Jurkat, Clone E6-1 (cell line): ENCODE results near the gene HTT.

Source experiments
- DNase-seq: peaks from one replicate; pipeline ENCODE4 v3.0.0-alpha.2; 2011; ENCODE audit warnings: low read depth, low spot score
- H3K4me3 ChIP-seq: 2 replicates; pipeline ENCODE4 v1.5.1; 2011; ENCODE audit warnings: mild to moderate bottlenecking, low read length, control low read depth, moderate library complexity

The HTT gene

GRCh38 chr4:3267576-3268394, 193.3 kb downstream of the HTT start:
- H3K4me3 ChIP-seq = no peak overlapping the region
- no peak for DNase-seq

- DNase-seq = no peak
- no peak overlapping the region for H3K4me3 ChIP-seq
Observed at GRCh38 chr4:3268395-3269104, 194.1 kb downstream of the HTT start.

DNA sequence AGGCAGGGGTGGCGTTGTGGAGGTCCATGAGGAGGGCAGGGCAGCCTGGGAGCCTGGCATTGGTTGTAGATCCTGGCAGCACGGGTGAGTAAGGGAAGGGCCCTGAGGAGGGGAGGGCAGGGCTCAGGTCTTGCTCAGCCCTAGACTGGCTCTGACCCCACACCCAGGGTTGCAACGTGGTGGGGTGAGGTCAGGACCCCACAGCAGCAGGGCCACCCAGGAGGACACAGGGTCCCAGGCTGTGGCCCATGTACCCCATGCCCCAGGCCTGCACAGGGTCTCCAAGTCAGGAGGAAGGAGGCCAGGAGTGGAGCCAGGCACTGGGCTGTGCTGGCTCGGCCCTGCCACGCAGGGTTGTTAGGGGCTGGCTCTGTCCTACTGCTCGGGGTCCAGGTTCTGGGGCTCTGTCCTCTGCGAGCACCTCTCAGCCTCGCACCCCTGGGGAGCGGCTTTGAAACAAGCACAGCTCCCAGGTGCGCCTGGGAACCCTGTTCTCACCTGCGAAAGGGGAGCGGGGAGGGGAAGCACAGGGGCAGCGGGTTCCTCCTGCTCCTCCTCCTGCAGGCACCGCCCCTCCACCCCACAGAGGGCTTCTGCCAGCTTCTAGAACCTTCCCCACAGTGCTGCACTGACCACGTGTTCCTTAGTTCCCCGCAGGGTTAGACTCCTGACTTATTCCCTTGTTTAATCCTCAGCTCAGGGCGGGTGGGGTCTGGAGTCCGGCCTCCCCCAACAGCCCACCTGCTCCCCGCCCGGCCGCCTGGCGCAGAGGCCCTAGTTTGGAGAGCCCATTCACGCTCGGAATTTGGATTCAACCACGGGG, 194.8 kb downstream of the HTT start:
- DNase-seq = no peak
- H3K4me3 ChIP-seq = no peak overlapping the region

GRCh38 chr4:3269991-3270611, 195.6 kb downstream of the HTT start:
- H3K4me3 ChIP-seq = no peak overlapping the region
- no peak for DNase-seq

DNA sequence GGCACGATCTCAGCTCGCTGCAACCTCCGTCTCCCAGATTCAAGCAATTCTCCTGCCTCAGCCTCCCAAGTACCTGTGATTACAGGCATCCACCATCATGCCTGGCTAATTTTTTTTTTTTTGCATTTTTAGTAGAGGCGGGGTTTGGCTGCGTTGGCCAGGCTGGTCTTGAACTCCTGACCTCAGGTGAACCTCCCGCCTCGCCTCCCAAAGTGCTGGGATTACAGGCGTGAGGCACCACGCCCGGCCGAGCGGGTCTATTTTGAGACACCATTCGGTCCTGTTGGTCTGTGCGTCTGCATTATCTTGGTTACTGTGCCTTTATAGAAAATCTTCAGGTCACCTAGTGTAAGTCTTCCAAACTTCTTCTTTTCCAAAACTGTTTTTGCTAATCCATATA, 196.7 kb downstream of the HTT start:
- no peak overlapping the region for H3K4me3 ChIP-seq
- no peak for DNase-seq

- no peak for DNase-seq
- no peak overlapping the region for H3K4me3 ChIP-seq
Observed at GRCh38 chr4:3276986-3277385, 202.5 kb downstream of the HTT start.

DNA sequence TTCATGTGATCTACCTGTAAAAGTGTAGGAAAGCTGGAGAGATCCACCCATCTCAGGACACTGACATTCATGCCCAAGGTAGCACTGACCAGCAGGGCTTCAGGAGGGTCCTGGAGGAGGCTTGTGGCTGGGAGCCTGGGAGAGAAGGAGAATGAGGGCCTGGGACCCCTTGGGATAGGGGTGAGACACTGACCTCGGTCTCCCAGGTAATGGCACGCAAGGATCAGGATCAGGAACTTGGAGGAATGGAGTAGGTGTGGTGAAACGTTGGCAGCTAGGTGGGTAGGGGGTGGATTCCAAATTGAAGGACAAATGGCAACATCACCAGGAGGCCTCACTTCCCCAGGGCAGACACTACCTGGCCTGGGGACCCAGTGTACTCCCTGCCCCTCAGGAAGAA, 206.0 kb downstream of the HTT start:
- H3K4me3 ChIP-seq = no peak overlapping the region
- DNase-seq = no peak

DNA sequence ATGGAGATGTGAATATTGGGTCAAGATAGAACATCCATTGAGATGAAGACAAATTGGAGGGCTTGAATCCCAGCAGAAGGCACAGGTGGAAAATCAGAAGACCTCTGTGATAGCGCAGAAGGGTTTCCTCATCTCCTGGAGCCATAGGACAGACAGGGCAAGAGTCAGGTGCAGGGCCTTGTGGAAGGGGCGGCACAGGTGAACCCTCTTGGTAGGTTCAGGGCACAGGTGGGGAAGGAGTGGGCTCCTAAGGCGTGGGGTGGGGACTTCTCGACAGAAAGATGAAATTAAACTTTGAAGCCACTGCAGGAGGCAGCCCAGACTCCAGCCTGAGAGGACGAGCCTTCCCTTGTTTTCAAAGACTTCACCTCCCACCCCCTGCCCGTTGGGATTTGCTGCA, 209.0 kb downstream of the HTT start:
- no peak overlapping the region for H3K4me3 ChIP-seq
- no peak for DNase-seq

- H3K4me3 ChIP-seq = no peak overlapping the region
- no peak for DNase-seq
Observed at GRCh38 chr4:3283916-3284315, 209.4 kb downstream of the HTT start.

DNA sequence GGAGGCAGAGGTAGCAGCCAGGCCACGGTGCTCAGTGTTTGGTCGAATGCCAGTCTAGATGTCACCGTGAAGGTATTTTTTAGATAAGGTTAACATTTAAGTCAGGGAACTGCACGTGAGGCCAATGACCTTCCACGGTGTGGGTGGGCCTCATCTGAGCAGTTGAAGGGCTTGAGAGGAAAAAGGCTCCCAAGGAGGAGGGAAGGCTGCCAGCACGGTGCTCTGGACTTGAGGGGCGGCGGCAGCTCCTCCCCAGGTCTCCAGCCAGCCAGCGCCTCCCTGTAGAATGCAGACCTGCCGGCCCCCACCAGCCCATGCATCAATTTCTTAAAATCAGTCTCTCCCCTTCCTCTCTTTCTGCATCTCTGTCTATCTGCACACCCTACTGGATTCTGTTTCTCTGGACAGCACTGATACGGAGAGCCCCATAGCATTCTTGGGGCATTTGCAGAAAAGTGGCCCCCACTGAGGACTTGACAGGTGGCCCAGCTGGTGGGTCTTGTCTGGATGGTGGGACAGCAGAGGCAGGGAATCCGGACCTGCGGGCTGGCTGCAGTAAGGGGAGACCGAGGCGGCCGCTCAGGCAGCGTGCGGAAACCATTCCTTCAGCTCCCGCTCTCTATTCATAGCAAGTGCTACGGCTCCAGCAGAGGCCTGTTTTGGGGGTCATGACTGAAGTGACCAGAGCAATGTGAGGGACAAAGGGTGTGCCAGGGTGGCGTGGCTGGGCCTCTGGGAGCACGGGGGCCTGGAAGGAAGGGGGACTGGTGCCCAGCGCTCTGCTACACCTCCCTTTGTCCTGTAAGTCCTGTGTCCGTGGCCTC, 210.5 kb downstream of the HTT start:
- no peak for DNase-seq
- no peak overlapping the region for H3K4me3 ChIP-seq

DNA sequence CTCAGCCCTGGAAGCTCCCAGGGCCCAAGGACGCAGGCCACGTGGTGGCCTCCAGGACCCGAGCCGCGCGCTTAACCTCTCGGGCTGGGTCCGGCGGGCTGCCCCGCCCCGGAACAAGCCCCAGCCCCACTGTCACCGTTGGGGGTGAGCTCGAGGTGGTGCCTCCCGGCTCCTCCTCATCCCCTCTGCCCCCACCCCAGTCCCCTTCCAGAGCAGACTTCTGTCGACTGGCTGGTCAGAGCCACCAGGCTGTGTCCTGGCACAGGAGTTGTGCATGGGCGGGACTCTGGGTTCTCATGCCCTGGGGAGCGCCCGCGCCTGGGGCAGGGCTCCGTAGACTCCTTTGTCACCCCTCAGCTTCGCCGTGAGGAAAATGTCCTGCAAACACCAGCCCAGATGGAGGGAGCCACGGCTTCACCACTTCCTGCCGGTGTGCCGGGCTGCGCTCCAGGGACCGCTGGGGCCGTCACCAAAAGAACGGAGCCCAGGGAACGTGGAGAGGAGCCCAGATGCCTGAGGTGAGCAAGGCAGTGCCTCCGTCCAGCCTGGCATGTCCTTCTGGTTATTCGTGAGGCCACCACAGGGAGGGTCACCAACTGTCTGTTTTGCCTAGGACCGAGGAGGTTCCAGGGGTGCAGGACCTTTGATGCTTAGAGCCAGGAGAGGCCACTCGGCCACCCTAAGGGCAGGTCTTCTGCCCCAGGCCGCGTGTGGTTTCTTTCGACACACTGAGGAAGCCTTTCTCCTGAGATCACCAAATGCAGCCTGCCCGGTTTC, 211.3 kb downstream of the HTT start:
- H3K4me3 ChIP-seq = no peak overlapping the region
- no peak for DNase-seq

- no peak overlapping the region for H3K4me3 ChIP-seq
- DNase-seq = no peak
Observed at GRCh38 chr4:3286335-3287175, 212.1 kb downstream of the HTT start.

DNA sequence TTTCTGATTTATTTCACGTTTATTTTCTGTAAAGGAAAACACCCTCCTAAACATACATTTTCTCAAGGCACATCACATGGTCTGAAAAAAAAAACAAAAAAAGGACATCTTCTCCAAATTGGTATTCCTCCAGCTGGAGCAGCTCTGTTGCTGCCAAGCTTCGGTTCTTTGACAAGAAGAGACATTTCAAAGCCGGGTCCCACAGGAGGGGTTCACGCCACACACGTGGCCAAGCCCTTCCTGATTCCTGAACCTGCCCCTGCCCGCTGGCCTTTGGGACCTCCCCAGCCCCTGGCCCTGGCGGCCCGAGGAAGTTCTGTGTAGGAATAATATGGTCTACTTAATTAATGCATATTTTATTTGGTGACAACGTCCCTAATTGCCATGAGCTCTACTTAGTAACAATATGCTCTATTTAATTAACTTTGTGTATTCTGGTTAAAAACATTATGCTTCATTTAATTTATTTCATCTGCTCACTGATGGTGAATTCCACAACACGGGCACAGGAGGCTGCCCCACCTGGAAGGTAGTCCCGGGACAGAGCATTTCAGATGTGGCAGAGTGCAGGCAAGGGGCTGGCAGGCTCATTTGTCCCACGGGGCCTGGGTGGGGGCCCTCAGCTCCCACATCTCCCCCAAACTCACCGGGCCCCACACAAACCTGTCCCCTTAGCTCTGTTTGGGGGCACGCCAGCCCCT, 212.9 kb downstream of the HTT start:
- no peak overlapping the region for H3K4me3 ChIP-seq
- DNase-seq = no peak

DNA sequence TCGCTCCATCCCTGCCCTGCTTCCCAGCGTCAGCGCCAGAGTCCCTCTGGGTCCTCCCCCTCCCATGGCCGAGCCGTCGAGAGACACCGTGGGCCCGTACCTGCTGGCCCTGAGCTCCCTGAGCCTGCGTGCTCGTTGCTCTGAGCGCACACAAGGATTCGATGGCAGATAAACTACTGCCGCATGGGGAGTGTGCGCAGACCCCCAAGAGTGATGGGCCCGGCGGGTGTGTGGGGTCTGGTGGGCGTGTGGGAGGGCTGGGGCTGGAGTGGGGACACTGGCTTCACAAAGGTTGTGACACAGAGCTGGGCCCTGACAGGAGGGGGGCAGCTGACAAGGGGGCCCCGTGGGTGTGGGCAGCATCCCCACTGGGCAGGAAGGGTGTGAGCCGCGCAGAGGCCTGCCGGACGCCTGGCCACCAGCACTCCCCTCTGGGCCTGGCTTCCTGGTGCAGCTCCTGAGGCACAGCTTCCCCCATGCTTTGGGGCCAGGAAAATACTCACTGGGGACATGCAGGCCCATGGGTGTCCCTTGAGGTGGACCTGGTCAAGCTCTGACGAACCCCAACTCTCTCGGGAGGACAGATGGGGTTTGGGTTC, 213.6 kb downstream of the HTT start:
- DNase-seq = no peak
- H3K4me3 ChIP-seq = no peak overlapping the region

GRCh38 chr4:3288571-3289094, 214.2 kb downstream of the HTT start:
- no peak for DNase-seq
- H3K4me3 ChIP-seq = no peak overlapping the region

DNA sequence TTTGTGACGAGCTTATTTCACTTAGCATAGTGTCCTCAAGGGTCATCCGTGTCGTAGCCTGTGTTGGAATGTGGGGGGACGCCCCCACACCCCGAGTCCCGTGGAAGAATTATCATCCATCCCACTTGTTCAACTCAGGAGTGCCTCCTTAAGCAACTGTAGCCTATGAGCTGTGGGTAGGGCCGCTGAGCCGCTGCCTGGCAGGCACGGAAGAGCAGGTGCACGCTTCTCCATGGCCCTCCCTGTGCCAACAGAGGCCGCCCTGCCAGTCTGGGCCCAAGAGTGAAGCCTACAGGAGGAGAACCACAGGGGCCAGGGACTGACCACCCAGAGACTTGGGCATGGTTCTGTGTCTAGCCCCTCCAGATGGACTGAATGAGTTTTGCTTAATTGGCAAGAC, 216.0 kb downstream of the HTT start:
- no peak for DNase-seq
- H3K4me3 ChIP-seq = no peak overlapping the region
